Kidney (tissue), 14 donors: Measurements from ENCODE around the gene IL32. TPM values are rescaled to one million over a fixed set of nuclear protein-coding genes. Genes with fewer than 3 reads are reported as not detected.

ENCODE experiments used
- DNase-seq, 5 donors: peaks; one replicate each; pipeline ENCODE4 v3.0.0-alpha.2; 2013 to 2020
- FAIRE-seq: peaks from 2 replicates; lab custom pipeline; 2012; peaks lifted over from hg19 to GRCh38; lab: Jason Lieb, UNC
- H3K27ac ChIP-seq, 2 donors: one replicate each; pipeline ENCODE4 v1.7.0; 2013; ENCODE audit warnings: low read depth in 2 of 2, low read length in 2 of 2, inconsistent platforms in 1 of 2
- H3K27me3 ChIP-seq: one replicate; pipeline ENCODE4 v1.7.1; 2013; ENCODE audit warnings: low read length, inconsistent platforms; ENCODE audit not compliant: control insufficient read depth, insufficient read depth
- H3K36me3 ChIP-seq, 3 donors: one replicate each; pipeline versions ENCODE4 v1.7.0 to v1.7.1; 2013; ENCODE audit warnings: low read length in 3 of 3, control low read depth in 1 of 3, inconsistent platforms in 1 of 3; ENCODE audit not compliant: insufficient read depth in 3 of 3, control insufficient read depth in 2 of 3
- H3K4me1 ChIP-seq, 3 donors: one replicate each; pipeline versions ENCODE4 v1.7.0 to v1.7.1; 2013; ENCODE audit warnings: low read length in 3 of 3, inconsistent platforms in 1 of 3, low read depth in 1 of 3; ENCODE audit not compliant: control insufficient read depth in 2 of 3, insufficient read depth in 2 of 3
- H3K4me3 ChIP-seq, 3 donors: one replicate each; pipeline versions ENCODE4 v1.7.0 to v1.8.1; 2013; ENCODE audit warnings: low read length in 3 of 3, control low read depth in 1 of 3, inconsistent platforms in 1 of 3
- H3K9ac ChIP-seq, 3 donors: one replicate each; pipeline versions ENCODE4 v1.7.0 to v1.7.1; 2013; ENCODE audit warnings: low read length in 3 of 3, control low read depth in 1 of 3, inconsistent platforms in 1 of 3
- H3K9me3 ChIP-seq, 3 donors: one replicate each; pipeline versions ENCODE4 v1.7.0 to v1.7.1; 2013; ENCODE audit warnings: low read length in 3 of 3, control low read depth in 1 of 3, inconsistent platforms in 1 of 3; ENCODE audit not compliant: control insufficient read depth in 2 of 3, insufficient read depth in 1 of 3
- intact Hi-C: fragments of 100-400 bp; cut with DNase I; formaldehyde crosslinking; loops from one replicate; pipeline ENCODE4 v1.11.1; 2022
- polyA plus RNA-seq: library from polyadenylated mRNA; stranded (reverse); fragments of 350-450 nt; fragmentation: Illumina TruSeq; extraction: RNeasy Lipid Tissue Mini Kit (QIAGEN cat#74804); gene quantifications from one replicate; pipeline ENCODE4 v1.2.3, GENCODE V29; 2014; ENCODE audit warnings: low read depth, low replicate concordance; ENCODE audit not compliant: insufficient read depth
- total RNA-seq: library from RNA; stranded (reverse); fragmentation: NEBNext Ultra II Directional; extraction: Animal tissue kit (Norgen Biotek cat#: 25700); gene quantifications from one replicate; pipeline ENCODE4 v1.2.1, GENCODE V29; 2021
- TF ChIP-seq, protein P1 (sequence below): IDR thresholded peaks from 3 replicates; pipeline ENCODE4 v1.5.1; 2012; ENCODE audit warnings: mild to moderate bottlenecking, moderate library complexity, borderline replicate concordance; ENCODE audit not compliant: insufficient read depth; ENCODE audit errors: extremely low read depth
- donor health status: control.
- donor health status: control.
- donor health status: control.
- donor health status: control.
- donor health status: control.
- donor health status: DM: yes; HTN: yes; CAD: no.
- donor health status: Normal renal cell carcinoma (clear cell type).

The IL32 gene
- total and polyA plus RNA-seq, 2 donors from 2014 or later = 181 to 495 TPM

GRCh38 chr16:3059723-3060242, 5.7 kb upstream of the IL32 start:
- intact Hi-C loops = loop anchor here (10.0 kb wide), 1 partner anchor 55 kb away; the partner anchor contains the start of gene ZNF205
- FAIRE-seq = no peak
- peaks cover 0 to 11% (median 7%) of the 10 kb centered on the region in 3 donors for H3K4me1 ChIP-seq
- H3K27ac ChIP-seq = peak overlapping the region; percentile 77 to 84
- H3K36me3 ChIP-seq = no peaks in the 10 kb centered on the region
- H3K4me3 ChIP-seq = peak overlapping the region; percentile 24 to 65 (median 45)
- TF ChIP-seq, protein P1, sequence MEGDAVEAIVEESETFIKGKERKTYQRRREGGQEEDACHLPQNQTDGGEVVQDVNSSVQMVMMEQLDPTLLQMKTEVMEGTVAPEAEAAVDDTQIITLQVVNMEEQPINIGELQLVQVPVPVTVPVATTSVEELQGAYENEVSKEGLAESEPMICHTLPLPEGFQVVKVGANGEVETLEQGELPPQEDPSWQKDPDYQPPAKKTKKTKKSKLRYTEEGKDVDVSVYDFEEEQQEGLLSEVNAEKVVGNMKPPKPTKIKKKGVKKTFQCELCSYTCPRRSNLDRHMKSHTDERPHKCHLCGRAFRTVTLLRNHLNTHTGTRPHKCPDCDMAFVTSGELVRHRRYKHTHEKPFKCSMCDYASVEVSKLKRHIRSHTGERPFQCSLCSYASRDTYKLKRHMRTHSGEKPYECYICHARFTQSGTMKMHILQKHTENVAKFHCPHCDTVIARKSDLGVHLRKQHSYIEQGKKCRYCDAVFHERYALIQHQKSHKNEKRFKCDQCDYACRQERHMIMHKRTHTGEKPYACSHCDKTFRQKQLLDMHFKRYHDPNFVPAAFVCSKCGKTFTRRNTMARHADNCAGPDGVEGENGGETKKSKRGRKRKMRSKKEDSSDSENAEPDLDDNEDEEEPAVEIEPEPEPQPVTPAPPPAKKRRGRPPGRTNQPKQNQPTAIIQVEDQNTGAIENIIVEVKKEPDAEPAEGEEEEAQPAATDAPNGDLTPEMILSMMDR = no peak
- peak overlapping the region in 2 of 3 donors; percentile 21 to 83 for H3K9ac ChIP-seq
- H3K9me3 ChIP-seq = no peaks in the 10 kb centered on the region
- DNase-seq = no peak
- H3K27me3 ChIP-seq = no peaks in the 10 kb centered on the region

GRCh38 chr16:3060339-3061127, 4.9 kb upstream of the IL32 start:
- TF ChIP-seq, protein P1 = no peak
- no peaks in the 10 kb centered on the region for H3K36me3 ChIP-seq
- DNase-seq = peak in 1 of 5 donors; percentile 53
- H3K4me3 ChIP-seq = no peak overlapping the region
- peak overlapping the region; percentile 77 to 84 for H3K27ac ChIP-seq
- H3K9ac ChIP-seq = peak overlapping the region in 1 of 3 donors; percentile 83
- intact Hi-C loops = loop anchor here (10.0 kb wide), 1 partner anchor 54 kb away; the partner anchor contains the start of gene ZNF205
- no peaks in the 10 kb centered on the region for H3K9me3 ChIP-seq
- no peak for FAIRE-seq
- H3K4me1 ChIP-seq = peaks cover 0 to 16% (median 12%) of the 10 kb centered on the region in 3 donors
- no peaks in the 10 kb centered on the region for H3K27me3 ChIP-seq

DNA sequence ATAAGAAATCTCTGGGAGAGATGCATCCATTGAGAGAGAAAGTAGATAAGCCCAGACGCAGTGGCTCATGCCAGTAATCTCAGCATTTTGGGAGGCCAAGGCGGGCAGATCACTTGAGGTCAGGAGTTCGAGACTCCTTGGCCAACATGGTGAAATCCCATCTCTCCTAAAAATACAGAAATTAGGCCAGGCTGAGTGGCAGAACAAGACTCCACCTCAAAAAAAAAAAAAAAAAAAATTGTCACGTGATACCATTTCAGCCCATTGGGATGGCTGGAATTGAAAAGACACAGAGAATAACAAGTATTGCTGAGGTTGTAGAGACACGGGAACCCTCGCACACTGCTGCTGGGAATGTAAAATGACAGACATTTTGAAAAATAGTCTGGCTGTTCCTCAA, 2.9 kb upstream of the IL32 start:
- no peak for FAIRE-seq
- Histone ChIP-seq H3K9ac (no peak overlapping the region), H3K4me3 (no peak overlapping the region), H3K27me3 (no peaks in the 10 kb centered on the region), H3K4me1 (peaks cover 0 to 25% (median 12%) of the 10 kb centered on the region in 3 donors), H3K9me3 (no peaks in the 10 kb centered on the region), H3K36me3 (no peaks in the 10 kb centered on the region), H3K27ac (no peak overlapping the region)
- TF ChIP-seq, protein P1 = no peak
- DNase-seq = no peak
- intact Hi-C loops = loop anchor here (10.0 kb wide), 1 partner anchor 52 kb away; the partner anchor contains the start of gene ZNF205
